MCF 10A (cell line): ENCODE measurements around the gene SSX2IP. TPM values are rescaled to one million over a fixed set of nuclear protein-coding genes. Genes with fewer than 3 reads are reported as not detected.

Experiments
- BruUV-seq: library from RNA; stranded (reverse); fragments of 400-500 nt; replicated peaks from 2 replicates; lab custom pipeline; 2021; lab: Mats Ljungman, UMichigan
- CTCF ChIA-PET: fragments of 300-600 bp; sonication (Branson Sonifier 250); formaldehyde crosslinking; extraction: SDS; loops from one replicate; lab custom pipeline; 2021; ENCODE audit warnings: antibody characterized with exemption, inconsistent platforms; lab: Yijun Ruan, JAX
- POLR2A ChIA-PET: fragments of 300-600, 350-650 bp; sonication (Branson Sonifier 250); formaldehyde crosslinking; extraction: SDS; loops from one replicate; lab custom pipeline; 2020; ENCODE audit warnings: antibody characterized with exemption, inconsistent platforms; lab: Yijun Ruan, JAX
- DNase-seq: peaks from one replicate; pipeline ENCODE4 v3.0.0-alpha.2; 2018; ENCODE audit not compliant: unreplicated experiment
- H3K27ac Mint-ChIP-seq: one replicate; pipeline ENCODE4 v1.8.0; 2022; ENCODE audit warnings: mild to moderate bottlenecking, low read depth, mixed read lengths; ENCODE audit not compliant: unreplicated experiment
- H3K27me3 Mint-ChIP-seq: one replicate; pipeline ENCODE4 v1.8.0; 2022; ENCODE audit warnings: mixed read lengths; ENCODE audit not compliant: insufficient read depth, unreplicated experiment
- H3K36me3 Mint-ChIP-seq: one replicate; pipeline ENCODE4 v1.8.0; 2022; ENCODE audit warnings: mild to moderate bottlenecking, moderate library complexity, mixed read lengths; ENCODE audit not compliant: insufficient read depth, unreplicated experiment
- H3K4me1 Mint-ChIP-seq: one replicate; pipeline ENCODE4 v1.8.0; 2022; ENCODE audit warnings: mixed read lengths; ENCODE audit not compliant: insufficient read depth, unreplicated experiment
- H3K4me3 Mint-ChIP-seq: one replicate; pipeline ENCODE4 v1.8.0; 2022; ENCODE audit warnings: mild to moderate bottlenecking, moderate library complexity, mixed read lengths; ENCODE audit not compliant: unreplicated experiment
- H3K9me3 Mint-ChIP-seq: one replicate; pipeline ENCODE4 v1.8.0; 2022; ENCODE audit warnings: mixed read lengths; ENCODE audit not compliant: unreplicated experiment
- CTCF ChIP-seq: fragments of 200-600 bp; IDR thresholded peaks from one replicate; pipeline ENCODE4 v1.8.0; 2022; ENCODE audit warnings: antibody characterized with exemption, mild to moderate bottlenecking; ENCODE audit not compliant: unreplicated experiment
- intact Hi-C: fragments of 100-400 bp; cut with micrococcal nuclease; formaldehyde crosslinking; loops from 2 replicates; pipeline ENCODE4 v1.14.1; 2022
- total RNA-seq: library from RNA; stranded (reverse); gene quantifications from 2 replicates; pipeline ENCODE4 v1.2.3, GENCODE V29; 2022

The SSX2IP gene
- total RNA-seq, 1 experiment from 2014 or later = 19.4 TPM

GRCh38 chr1:84711121-84711520, 20.9 kb upstream of the SSX2IP start:
- no peaks in the 10 kb centered on the region for H3K9me3 Mint-ChIP-seq
- POLR2A ChIA-PET = interaction anchor here (1.7 kb wide), 1 partner anchor 12 kb away, joined by 5 read pairs; no protein-coding TSS in a partner anchor
- no peaks in the 10 kb centered on the region for H3K36me3 Mint-ChIP-seq
- no peaks in the 10 kb centered on the region for H3K27me3 Mint-ChIP-seq
- no TSS peak for BruUV-seq
- CTCF ChIA-PET = interaction anchor here (0.6 to 1.1 kb wide), 2 partner anchors 61 to 125 kb away, joined by 3 to 4 read pairs; no protein-coding TSS in a partner anchor
- DNase-seq = no peak
- intact Hi-C loops = no loop called here
- TF ChIP-seq CTCF = no peak
- H3K4me1 Mint-ChIP-seq = peaks cover 4% of the 10 kb centered on the region
- no peak overlapping the region for H3K27ac Mint-ChIP-seq
- H3K4me3 Mint-ChIP-seq = no peak overlapping the region

GRCh38 chr1:84709131-84709530, 18.9 kb upstream of the SSX2IP start:
- ChIA-PET POLR2A (interaction anchor here (0.5 kb wide), 1 partner anchor 10 kb away, joined by 3 read pairs; no protein-coding TSS in a partner anchor), CTCF (no interaction called here)
- BruUV-seq = no TSS peak
- H3K9me3 Mint-ChIP-seq = no peaks in the 10 kb centered on the region
- H3K4me1 Mint-ChIP-seq = peaks cover 4% of the 10 kb centered on the region
- TF ChIP-seq CTCF = no peak
- H3K27me3 Mint-ChIP-seq = no peaks in the 10 kb centered on the region
- intact Hi-C loops = no loop called here
- no peak overlapping the region for H3K27ac Mint-ChIP-seq
- no peak for DNase-seq
- no peak overlapping the region for H3K4me3 Mint-ChIP-seq
- no peaks in the 10 kb centered on the region for H3K36me3 Mint-ChIP-seq

- H3K27me3 Mint-ChIP-seq = no peaks in the 10 kb centered on the region
- H3K4me1 Mint-ChIP-seq = peaks cover 4% of the 10 kb centered on the region
- H3K27ac Mint-ChIP-seq = no peak overlapping the region
- no peaks in the 10 kb centered on the region for H3K36me3 Mint-ChIP-seq
- no peak for TF ChIP-seq CTCF
- POLR2A ChIA-PET = interaction anchor here (1.0 kb wide), 1 partner anchor 15 kb away, joined by 3 read pairs; no protein-coding TSS in a partner anchor
- no peak for DNase-seq
- no TSS peak for BruUV-seq
- no peak overlapping the region for H3K4me3 Mint-ChIP-seq
- H3K9me3 Mint-ChIP-seq = no peaks in the 10 kb centered on the region
- intact Hi-C loops = no loop called here
- CTCF ChIA-PET = no interaction called here
These were observed 17.8 kb upstream of the SSX2IP start for GRCh38 chr1:84708031-84708430.

- Mint-ChIP-seq H3K27ac (no peak overlapping the region), H3K36me3 (no peaks in the 10 kb centered on the region), H3K4me1 (no peaks in the 10 kb centered on the region), H3K9me3 (no peaks in the 10 kb centered on the region), H3K4me3 (no peak overlapping the region), H3K27me3 (no peaks in the 10 kb centered on the region)
- TF ChIP-seq CTCF = no peak
- no peak for DNase-seq
- ChIA-PET POLR2A (no interaction called here), CTCF (interaction anchor here (0.6 to 0.7 kb wide), 2 partner anchors 43 to 48 kb away, joined by 3 read pairs; no protein-coding TSS in a partner anchor)
- intact Hi-C loops = no loop called here
- no TSS peak for BruUV-seq
These were observed 15.3 kb upstream of the SSX2IP start for GRCh38 chr1:84705513-84705912.
